Muscle layer of colon (tissue), 2 donors: ENCODE results near the gene PTPRG.

Experiments
- H3K27ac ChIP-seq: one replicate; pipeline ENCODE4 v1.7.0; 2013; ENCODE audit warnings: low read depth, mild to moderate bottlenecking, low read length, moderate library complexity
- H3K27me3 ChIP-seq, 2 donors: one replicate each; pipeline ENCODE4 v1.7.0; 2013; ENCODE audit warnings: low read length in 2 of 2, mild to moderate bottlenecking in 2 of 2; ENCODE audit not compliant: insufficient read depth in 2 of 2, control insufficient read depth in 1 of 2
- H3K36me3 ChIP-seq: one replicate; pipeline ENCODE4 v1.7.0; 2013; ENCODE audit warnings: mild to moderate bottlenecking, low read length; ENCODE audit not compliant: insufficient read depth
- H3K4me1 ChIP-seq: one replicate; pipeline ENCODE4 v1.7.0; 2013; ENCODE audit warnings: mild to moderate bottlenecking, low read length; ENCODE audit not compliant: insufficient read depth
- H3K4me3 ChIP-seq, 2 donors: one replicate each; pipeline ENCODE4 v1.7.0; 2013; ENCODE audit warnings: low read length in 2 of 2, low read depth in 1 of 2, mild to moderate bottlenecking in 1 of 2, moderate library complexity in 1 of 2
- H3K9ac ChIP-seq: one replicate; pipeline ENCODE4 v1.7.0; 2013; ENCODE audit warnings: low read length
- H3K9me3 ChIP-seq: one replicate; pipeline ENCODE4 v1.7.0; 2013; ENCODE audit warnings: mild to moderate bottlenecking, low read length
- donor health status: abdominal sarcoma.
- donor health status: Adenocarcinoma of cecum.

Gene PTPRG

GRCh38 chr3:62164196-62164595 is 602.8 kb downstream of the PTPRG start:
- no peaks in the 10 kb centered on the region for H3K9me3 ChIP-seq
- no peaks in the 10 kb centered on the region for H3K36me3 ChIP-seq
- H3K9ac ChIP-seq: no peak overlapping the region
- no peak overlapping the region for H3K4me3 ChIP-seq
- no peaks in the 10 kb centered on the region for H3K27me3 ChIP-seq
- H3K27ac ChIP-seq: no peak overlapping the region
- peaks cover 17% of the 10 kb centered on the region for H3K4me1 ChIP-seq

- H3K36me3 ChIP-seq: no peaks in the 10 kb centered on the region
- peaks cover 13% of the 10 kb centered on the region for H3K4me1 ChIP-seq
- H3K4me3 ChIP-seq: no peak overlapping the region
- no peaks in the 10 kb centered on the region for H3K9me3 ChIP-seq
- no peak overlapping the region for H3K9ac ChIP-seq
- no peak overlapping the region for H3K27ac ChIP-seq
- no peaks in the 10 kb centered on the region for H3K27me3 ChIP-seq
Observed at GRCh38 chr3:62164746-62165145, 603.4 kb downstream of the PTPRG start.

DNA sequence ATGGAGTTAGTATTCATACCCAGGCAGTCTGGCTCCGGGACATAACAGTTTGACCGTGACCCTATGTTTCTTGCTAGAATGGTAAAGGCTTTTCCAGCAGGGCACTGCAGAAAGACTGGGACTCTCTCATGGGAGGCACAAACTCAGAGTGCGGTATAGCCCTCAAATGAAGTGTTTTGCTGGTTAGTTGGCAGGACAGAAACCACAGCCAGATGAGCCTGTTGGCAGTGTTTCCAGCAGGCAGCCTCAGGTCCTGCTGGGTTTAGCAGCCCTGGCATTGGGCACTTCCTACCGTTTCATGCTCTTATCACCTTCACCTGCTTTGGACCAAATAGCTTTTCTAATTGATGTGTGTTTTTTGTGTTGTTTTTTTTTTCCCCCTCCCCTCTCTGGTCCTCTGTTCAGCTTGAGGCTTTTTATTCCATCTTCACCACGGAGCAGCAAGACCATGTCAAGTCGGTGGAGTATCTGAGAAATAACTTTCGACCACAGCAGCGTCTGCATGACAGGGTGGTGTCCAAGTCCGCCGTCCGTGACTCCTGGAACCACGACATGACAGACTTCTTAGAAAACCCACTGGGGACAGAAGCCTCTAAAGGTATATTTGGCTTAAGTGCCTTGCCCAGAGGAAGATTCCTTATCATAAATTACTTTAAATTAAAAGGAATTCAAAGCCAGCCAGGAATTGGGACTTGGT is 606.3 kb downstream of the PTPRG start:
- Histone ChIP-seq H3K9ac (no peak overlapping the region), H3K4me1 (no peaks in the 10 kb centered on the region), H3K27ac (no peak overlapping the region), H3K4me3 (no peak overlapping the region), H3K9me3 (no peaks in the 10 kb centered on the region), H3K36me3 (peaks cover 13% of the 10 kb centered on the region), H3K27me3 (no peaks in the 10 kb centered on the region)

DNA sequence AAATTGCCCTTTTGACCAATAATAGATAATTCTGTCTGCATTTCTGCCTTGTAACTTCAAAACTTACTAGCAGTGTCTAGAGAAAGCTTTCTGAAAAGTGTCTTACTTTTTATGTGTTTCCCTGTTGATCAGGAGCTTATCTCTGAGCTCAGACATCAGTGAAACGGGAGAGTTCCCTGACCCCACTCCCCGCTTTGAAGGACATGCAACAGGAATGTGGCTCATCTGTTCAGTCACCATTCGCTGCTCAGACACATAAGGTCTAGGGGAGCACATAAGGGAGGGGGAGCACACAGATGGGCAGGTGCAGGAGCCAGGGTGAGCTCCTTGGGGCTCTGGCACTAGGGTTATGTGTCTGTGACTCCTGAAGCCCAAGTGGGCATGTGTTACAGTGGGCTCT is 607.0 kb downstream of the PTPRG start:
- Histone ChIP-seq H3K36me3 (peaks cover 13% of the 10 kb centered on the region), H3K9me3 (no peaks in the 10 kb centered on the region)

GRCh38 chr3:62169906-62170660 is 608.7 kb downstream of the PTPRG start:
- Histone ChIP-seq H3K36me3 (peaks cover 13% of the 10 kb centered on the region), H3K4me3 (no peak overlapping the region), H3K27me3 (no peaks in the 10 kb centered on the region), H3K27ac (no peak overlapping the region), H3K9me3 (no peaks in the 10 kb centered on the region), H3K4me1 (no peaks in the 10 kb centered on the region), H3K9ac (no peak overlapping the region)

More for the DNA sequence above, 607.0 kb downstream of the PTPRG start:
- Histone ChIP-seq H3K27me3 (no peaks in the 10 kb centered on the region), H3K4me1 (no peaks in the 10 kb centered on the region), H3K27ac (no peak overlapping the region), H3K4me3 (no peak overlapping the region), H3K9ac (no peak overlapping the region)

GRCh38 chr3:62171789-62172188 is 610.4 kb downstream of the PTPRG start:
- Histone ChIP-seq H3K4me1 (no peaks in the 10 kb centered on the region), H3K4me3 (no peak overlapping the region), H3K27me3 (no peaks in the 10 kb centered on the region), H3K36me3 (peaks cover 13% of the 10 kb centered on the region), H3K9ac (no peak overlapping the region), H3K9me3 (no peaks in the 10 kb centered on the region), H3K27ac (no peak overlapping the region)

DNA sequence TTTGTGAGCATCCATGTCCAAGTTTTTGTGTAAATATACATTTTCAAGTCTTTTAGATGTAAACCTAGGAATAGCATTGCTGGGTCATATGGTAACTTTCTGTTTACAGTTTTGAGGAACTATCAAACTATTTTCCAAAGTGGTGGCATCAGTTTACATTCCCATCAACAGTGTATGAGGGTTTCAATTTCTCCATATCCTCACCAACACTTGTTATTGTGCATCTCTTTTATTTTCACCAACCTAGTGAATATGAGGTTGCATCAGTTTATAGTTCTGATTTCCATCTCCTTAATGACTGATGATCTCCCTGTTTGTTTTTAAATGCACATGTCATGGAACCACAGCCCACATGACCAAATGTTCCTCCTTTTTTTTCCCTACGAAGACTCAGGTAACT is 610.8 kb downstream of the PTPRG start:
- peaks cover 13% of the 10 kb centered on the region for H3K36me3 ChIP-seq

GRCh38 chr3:62173939-62174515 is 612.7 kb downstream of the PTPRG start:
- Histone ChIP-seq H3K27ac (no peak overlapping the region), H3K27me3 (no peaks in the 10 kb centered on the region), H3K4me3 (no peak overlapping the region), H3K4me1 (no peaks in the 10 kb centered on the region), H3K36me3 (peaks cover 13% of the 10 kb centered on the region), H3K9ac (no peak overlapping the region), H3K9me3 (no peaks in the 10 kb centered on the region)

More for the DNA sequence above, 610.8 kb downstream of the PTPRG start:
- no peaks in the 10 kb centered on the region for H3K4me1 ChIP-seq
- no peak overlapping the region for H3K4me3 ChIP-seq
- no peaks in the 10 kb centered on the region for H3K9me3 ChIP-seq
- H3K27ac ChIP-seq: no peak overlapping the region
- no peak overlapping the region for H3K9ac ChIP-seq
- no peaks in the 10 kb centered on the region for H3K27me3 ChIP-seq

GRCh38 chr3:62175161-62175560 is 613.8 kb downstream of the PTPRG start:
- H3K4me1 ChIP-seq: no peaks in the 10 kb centered on the region
- no peaks in the 10 kb centered on the region for H3K27me3 ChIP-seq
- H3K27ac ChIP-seq: no peak overlapping the region
- H3K4me3 ChIP-seq: no peak overlapping the region
- no peaks in the 10 kb centered on the region for H3K9me3 ChIP-seq
- no peak overlapping the region for H3K9ac ChIP-seq
- peaks cover 13% of the 10 kb centered on the region for H3K36me3 ChIP-seq

GRCh38 chr3:62178032-62178431 is 616.7 kb downstream of the PTPRG start:
- no peaks in the 10 kb centered on the region for H3K4me1 ChIP-seq
- no peak overlapping the region for H3K4me3 ChIP-seq
- H3K36me3 ChIP-seq: no peaks in the 10 kb centered on the region
- no peak overlapping the region for H3K27ac ChIP-seq
- no peaks in the 10 kb centered on the region for H3K27me3 ChIP-seq
- H3K9ac ChIP-seq: no peak overlapping the region
- H3K9me3 ChIP-seq: no peaks in the 10 kb centered on the region

GRCh38 chr3:62178739-62179600 is 617.6 kb downstream of the PTPRG start:
- H3K9me3 ChIP-seq: no peaks in the 10 kb centered on the region
- no peak overlapping the region for H3K27ac ChIP-seq
- H3K27me3 ChIP-seq: no peaks in the 10 kb centered on the region
- H3K4me1 ChIP-seq: no peaks in the 10 kb centered on the region
- no peak overlapping the region for H3K9ac ChIP-seq
- no peak overlapping the region for H3K4me3 ChIP-seq
- no peaks in the 10 kb centered on the region for H3K36me3 ChIP-seq
